Stimulated activated CD4-positive, alpha-beta T cell treated with anti-CD3 and anti-CD28 coated beads, TNF-alpha, amount 100 ng/mL, for 4 hours (primary cell): ENCODE results near the gene ECD.

Source experiments
- DNase-seq, 3 experiments: peaks; one replicate each; pipeline ENCODE4 v3.0.0-alpha.2; 2020; ENCODE audit warnings: low read depth in 3 of 3

Gene ECD

DNA sequence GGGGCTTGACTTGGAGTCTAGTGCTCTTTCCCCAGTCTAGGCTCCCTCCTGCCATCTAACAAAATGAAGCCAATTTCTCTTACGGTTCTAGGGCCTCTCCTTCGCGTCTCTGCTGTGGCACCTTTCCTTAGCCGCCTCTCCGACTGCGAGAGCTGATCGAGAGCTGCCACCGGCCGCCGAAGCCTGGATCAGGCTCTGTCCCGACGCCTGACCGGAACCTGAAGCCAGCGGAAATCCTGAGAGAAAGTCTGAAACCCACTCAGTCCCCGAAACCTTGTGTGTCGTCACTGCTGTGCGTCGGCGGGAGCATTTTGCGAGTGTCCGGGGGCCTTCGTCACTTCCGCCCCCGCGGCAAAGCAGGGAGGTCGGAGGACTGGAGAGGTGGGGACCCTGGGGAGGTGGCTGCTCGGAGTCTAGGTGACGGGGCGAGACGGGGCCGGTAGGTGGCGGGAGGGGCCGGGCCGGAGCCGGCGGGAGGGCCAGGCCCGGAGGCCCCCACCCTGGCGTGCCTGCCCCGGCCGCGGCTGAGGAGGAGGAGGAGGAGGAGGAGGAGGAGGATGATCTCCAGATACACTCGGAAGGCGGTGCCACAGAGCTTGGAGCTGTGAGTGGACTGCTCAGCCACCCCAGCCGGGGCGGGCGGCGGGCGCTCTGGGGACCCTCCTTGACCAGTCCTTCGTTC, at the start of gene ECD, which contains the start of gene FAM149B1:
ECD (minus strand) TSS at position 226 of the 682 bp plus-strand sequence. CDS start 4,071 bp downstream, outside the sequence.
FAM149B1 (plus strand) TSS at position 337 of the 682 bp plus-strand sequence; CDS start at position 558, 221 bp downstream.
- DNase-seq = peak; percentile 80 to 91 (median 80)

DNA sequence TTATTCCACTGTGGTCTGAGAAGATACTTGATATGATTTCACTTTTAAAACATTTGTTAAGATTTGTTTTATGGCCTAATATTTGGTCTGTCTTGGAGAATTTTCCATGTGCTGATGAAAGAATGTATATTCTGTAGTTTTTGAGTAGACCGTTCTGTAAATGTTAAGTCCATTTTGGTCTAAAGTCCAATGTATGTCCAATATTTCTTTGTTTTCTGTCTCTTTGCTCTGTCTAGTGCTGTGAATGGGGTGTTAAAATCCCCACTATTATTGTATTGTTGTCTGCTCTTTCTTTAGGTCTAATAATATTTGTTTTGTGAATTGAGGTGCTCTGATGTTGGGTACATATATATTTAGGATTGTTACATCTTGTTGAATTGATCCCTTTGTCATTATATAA, 47.9 kb upstream of the ECD start:
- DNase-seq = no peak

GRCh38 chr10:73211106-73211811, 43.5 kb upstream of the ECD start:
- DNase-seq = no peak

DNA sequence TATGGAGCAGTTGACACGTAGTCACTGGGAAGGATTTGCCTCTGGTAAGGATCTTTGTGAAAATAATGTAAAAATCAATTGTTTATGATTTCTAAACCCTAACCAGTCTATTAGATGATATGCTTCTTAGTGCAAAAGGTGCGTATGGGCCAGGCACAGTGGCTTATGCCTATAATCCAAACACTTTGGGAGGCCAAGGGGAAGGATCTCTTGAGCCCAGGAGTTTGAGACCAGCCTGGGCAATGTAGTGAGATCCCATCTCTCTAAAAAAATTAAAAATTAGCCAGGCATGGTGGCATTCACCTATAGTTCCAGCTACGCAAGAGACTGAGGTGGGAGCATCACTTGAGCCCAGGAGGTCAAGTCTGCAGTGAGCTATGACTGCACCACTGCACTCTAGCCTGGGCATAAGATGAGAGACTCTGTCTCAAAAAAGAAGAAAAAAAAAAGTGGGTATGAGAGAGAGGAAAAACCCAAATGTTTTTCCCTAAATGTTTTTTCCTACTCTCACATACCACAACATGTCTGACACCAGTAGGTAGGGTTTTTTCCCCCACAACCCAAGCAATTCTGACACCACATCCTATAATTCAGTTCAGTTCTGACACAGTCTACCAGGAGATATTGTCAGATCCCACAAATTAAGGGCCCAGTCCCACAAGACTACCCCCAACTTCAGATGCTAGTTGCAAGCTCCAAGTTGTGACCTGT, 42.7 kb upstream of the ECD start:
- DNase-seq = no peak

DNA sequence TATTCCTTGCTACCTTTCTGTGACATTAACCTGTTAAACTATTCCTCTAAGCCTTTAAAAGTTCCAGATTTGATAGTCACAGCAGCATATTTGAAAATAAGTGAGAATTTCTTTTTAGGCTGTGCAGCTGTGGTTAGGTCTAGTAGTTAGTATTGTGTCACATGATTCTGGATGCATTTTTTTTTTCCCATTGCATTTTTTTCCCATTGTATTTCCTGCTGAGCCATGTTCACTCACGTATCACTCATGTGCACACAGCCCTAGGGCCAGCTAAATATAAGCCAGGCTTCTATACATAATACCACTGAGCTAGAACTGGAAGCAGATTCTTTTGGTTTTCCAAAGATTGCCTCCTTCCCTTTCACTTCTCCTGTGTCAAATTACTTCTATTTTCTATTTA, 41.9 kb upstream of the ECD start:
- DNase-seq = no peak

DNA sequence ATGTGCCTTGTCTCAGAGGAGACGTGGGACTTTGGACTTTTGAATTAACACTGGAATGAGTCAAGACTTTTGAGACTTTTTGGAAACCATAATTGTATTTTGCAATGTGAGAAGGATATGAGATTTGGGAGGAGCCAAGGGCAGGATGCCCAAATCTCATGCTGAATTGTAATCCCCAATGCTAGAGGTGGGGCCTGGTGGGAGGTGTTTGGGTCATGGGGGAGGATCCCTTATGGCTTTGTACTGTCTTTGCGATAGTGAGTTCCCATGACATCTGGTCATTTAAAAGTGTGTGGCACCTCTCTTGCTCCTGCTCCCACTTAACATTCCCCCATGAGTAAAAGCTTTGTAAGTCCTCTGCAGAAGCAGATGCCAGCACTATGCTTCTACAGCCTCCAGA, 40.1 kb upstream of the ECD start:
- no peak for DNase-seq

- DNase-seq = no peak
These were observed 38.6 kb upstream of the ECD start for GRCh38 chr10:73206385-73206784.

- DNase-seq = no peak
These were observed 38.1 kb upstream of the ECD start for GRCh38 chr10:73205890-73206289.

- no peak for DNase-seq
These were observed 37.3 kb upstream of the ECD start for GRCh38 chr10:73205081-73205480.

- DNase-seq = no peak
These were observed 22.4 kb upstream of the ECD start for GRCh38 chr10:73190188-73190587.

- DNase-seq = no peak
These were observed 18.5 kb upstream of the ECD start for GRCh38 chr10:73186266-73186665.

GRCh38 chr10:73183667-73184281, 16.0 kb upstream of the ECD start:
- DNase-seq = no peak

DNA sequence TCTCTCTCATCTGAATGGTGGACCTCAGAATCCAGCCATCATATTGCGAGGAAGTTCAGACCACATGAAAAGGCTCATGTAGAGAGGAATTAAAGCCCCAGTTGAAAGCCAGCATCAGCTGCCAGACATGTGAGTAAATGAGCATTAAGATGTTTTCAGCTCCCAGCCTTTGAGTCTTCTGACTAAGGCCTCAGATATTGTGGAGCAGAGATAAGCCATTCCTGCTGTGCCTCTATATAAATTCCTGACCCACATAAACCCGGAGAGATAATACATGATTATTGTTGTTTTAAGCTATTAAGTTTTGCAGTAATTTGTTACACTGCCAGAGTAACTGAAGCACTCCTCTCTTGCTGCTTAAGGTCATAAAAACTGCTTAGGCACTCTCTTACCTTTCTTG, 14.8 kb upstream of the ECD start:
- no peak for DNase-seq

DNA sequence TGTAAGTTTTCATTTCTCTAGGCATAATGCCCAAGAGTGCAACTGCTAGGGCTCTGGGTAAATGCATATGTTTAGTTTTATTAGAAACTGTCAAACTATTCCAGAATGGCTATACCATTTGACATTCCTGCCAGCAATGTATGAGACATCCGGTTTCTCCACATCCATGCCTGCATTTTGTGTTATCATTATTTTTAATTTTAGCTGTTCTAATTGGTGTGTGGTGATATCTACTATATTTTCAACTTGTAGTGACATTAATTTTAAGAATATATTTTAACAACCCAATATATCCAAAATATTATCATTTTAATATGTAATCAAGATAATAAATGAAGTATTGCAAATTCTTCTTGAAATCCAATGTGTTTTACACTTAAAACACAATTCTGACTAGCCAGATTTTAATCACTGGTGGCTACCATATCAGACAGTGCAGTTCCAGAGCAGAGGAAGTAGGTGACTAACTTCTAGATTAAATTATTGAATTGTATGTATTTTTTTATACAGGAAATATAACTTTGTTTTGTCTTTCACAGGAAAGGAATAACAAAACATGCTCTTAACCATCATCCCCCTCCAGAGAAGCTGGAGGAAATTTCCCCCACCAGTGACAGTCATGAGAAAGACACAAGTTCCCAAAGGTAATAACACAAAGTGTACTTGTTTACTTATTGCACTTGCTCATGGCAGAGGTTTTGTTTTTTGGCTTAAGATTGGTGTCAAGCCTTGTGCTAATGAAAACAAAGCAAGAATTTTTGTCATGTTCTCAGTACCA, 6.5 kb upstream of the ECD start:
- no peak for DNase-seq

DNA sequence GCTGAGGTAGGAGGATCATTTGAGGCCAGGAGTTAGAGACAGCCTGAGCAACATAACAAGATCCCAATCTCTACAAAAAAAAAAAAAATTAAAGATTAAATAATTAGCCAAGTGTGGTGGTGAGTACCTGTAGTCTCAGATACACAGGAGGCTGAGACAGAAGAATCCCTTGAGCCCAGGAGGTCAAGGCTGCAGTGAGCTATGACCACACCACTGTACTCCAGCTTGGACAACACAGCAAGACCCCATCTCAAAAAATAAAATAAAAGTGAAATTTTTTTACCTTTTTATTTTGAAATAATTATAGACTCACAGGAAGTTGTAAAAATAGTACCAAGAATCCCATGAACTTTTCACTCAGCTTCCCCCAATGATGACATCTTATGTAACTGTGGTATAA, 5.1 kb upstream of the ECD start:
- no peak for DNase-seq

- DNase-seq = no peak
These were observed 1.5 kb upstream of the ECD start for GRCh38 chr10:73169320-73169719.

GRCh38 chr10:73168465-73168803, 626 bp upstream of the ECD start:
- DNase-seq = no peak

DNA sequence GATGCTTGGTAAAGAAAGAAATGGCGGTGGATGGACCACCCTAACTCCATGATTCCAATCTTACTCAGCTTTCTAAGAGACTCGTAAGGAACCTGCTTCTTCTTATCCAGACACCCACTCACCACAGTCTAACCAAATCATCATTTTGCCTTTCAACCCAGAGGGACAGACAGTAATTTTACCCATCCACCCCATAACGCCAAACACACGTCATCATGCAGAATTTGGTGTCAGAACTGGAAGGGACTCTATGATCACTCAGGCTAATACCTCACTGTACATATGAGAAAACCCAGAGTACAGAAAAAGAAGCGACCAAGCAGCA, 388 bp downstream of the ECD start:
- no peak for DNase-seq

GRCh38 chr10:73166972-73167371, 836 bp downstream of the ECD start:
- DNase-seq = no peak

- DNase-seq = no peak
These were observed 4.7 kb downstream of the ECD start for GRCh38 chr10:73163096-73163495.

DNA sequence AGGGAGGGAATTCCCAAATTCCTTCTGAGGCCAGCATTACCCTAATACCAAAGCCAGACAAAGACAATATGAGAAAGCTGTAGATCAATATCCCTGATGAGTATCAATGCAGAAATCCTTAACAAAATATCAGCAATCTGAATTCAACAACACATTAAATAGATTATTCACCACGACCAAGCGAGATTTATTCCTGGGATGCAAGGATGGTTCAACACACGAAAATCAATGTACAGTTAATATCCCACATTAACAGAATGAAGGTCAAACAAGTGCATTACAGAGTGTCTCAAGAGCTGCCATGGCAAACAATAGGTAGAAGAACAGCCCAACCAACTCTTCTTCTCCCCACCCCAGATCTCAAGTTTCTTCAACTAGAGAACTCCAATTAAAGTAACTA, 6.1 kb downstream of the ECD start:
- DNase-seq = no peak

DNA sequence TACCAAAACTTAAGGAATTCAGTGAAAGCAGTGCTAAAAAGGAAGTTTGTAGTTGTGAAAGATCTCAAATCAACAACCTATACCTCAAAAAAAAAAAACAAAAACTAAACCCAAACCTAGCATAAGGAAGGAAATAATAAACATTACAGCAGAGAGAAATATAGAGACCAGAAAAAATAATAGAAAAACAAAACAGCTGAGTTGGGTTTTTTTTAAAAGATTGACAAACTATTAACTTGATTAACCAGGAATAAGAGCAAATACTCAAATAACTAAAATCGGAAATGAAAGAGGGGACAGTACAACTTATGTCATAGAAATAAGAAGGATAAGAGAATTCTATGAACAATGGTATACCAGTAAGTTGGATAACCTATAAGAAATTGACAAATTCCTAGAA, 6.7 kb downstream of the ECD start:
- DNase-seq = no peak
